HG02571 (cell line): ENCODE measurements around the gene ARHGAP31.

Experiments
- ATAC-seq: cut with Tn5 transposase; IDR thresholded peaks from one replicate; pipeline ENCODE4 v1.9.1; 2021; ENCODE audit warnings: mild to moderate bottlenecking, moderate library complexity; ENCODE audit not compliant: unreplicated experiment

ARHGAP31 gene

DNA sequence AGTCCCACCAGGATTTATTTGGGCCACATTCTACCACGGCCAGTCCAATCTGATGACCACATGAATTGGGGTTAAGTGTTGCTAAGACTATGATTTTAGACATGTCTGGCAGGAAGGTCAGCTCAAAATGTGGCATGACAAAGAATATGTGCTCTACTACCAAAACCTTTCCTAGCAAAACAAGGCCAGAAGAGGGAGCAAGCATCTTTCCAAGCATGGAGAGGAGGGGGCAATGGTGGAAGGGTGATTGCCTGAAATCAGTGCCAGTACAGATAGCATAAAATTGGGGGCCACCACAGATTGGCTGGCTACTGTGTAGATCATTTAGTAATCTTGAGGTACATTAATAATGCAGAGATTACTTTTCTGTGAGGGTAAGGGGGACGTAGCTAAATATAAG is 126.0 kb downstream of the ARHGAP31 start:
- no peak for ATAC-seq

DNA sequence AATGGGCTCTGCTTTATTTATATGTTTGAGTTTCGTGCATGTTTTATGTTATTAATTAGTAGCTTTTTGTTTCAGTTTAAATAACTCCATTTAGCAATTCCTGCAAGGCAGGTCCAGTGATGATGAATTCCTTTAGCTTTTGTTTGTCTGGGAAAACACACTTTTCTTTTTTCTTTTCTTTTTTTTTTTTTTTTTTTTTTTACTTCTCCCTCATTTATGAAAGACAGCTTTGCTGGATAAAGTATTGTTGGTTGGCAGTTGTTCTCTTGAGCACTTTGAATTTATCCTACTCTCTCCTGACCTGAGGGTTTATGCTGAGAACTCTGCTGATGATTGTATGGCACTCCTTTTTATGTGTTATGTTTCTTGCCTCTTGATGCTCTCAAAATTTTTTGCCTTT is 133.5 kb downstream of the ARHGAP31 start:
- no peak for ATAC-seq

DNA sequence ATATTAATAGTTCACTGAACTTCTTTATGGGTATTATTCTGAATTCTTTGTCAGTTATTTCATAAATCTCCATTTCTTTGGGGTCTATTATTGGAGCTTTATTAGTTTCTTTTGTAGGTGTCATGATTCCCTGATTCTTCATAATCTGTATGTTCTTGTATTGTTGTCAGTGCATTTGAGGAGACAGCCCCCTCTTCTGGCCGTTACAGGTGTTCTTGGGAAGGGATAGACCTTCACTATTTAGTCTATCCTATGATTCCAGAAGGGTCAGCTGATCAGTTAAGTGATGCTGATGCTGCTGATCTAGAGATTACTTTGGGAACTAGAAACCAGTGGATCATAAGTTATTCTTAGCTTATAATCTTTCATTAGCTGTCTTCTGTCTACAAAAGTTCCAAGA is 134.4 kb downstream of the ARHGAP31 start:
- no peak for ATAC-seq

DNA sequence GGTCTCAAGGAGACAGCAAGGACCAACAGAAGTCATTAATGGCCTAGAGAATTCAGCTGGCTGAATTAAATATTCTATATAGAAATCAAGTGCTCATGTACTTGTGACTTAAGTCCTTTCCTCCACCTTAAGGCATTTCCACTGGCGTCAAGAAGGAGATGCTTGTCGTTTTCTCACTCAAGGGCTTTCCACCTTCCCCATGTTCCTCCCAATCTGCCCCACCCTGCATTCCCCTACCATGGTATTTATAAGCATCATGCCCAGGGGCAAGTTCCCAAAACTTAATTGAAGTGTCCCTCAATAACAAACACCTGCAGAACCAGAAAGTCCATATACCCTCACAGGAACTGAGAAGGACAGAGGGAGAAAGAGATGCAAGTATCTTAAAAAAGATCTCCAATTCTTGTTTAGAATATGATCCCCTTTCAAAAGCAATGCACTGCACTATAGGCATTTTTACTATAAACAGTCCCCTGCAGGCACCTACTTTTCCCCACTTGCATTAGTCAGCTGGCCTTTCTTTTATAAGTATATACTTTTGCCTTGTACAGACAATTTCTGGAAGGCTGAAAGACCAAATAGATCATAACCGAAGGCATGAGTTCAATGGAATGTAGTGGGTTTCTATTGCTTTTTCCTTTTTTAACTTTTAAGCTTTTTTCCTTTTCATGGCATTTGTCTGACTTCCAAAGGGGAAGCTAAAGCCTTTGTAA is 139.6 kb downstream of the ARHGAP31 start:
- no peak for ATAC-seq

DNA sequence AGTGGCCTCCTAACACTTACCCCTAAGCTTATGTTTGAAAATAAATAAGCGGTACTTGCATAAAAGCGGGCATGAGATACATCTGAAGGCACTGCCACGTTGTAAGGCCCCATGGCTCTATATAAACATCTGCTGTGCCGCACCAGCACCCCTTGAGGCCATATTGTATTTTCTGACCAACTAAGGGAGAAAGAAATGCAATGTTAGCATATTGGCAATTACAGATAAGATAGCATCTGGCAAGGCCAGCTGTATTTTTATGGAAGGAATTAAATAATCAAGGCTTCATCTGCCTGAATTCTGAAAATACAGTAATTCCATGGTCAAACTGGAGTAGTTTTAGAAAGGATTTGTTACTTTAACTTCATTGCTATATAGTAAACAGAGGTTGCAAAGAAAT is 140.5 kb downstream of the ARHGAP31 start:
- no peak for ATAC-seq

DNA sequence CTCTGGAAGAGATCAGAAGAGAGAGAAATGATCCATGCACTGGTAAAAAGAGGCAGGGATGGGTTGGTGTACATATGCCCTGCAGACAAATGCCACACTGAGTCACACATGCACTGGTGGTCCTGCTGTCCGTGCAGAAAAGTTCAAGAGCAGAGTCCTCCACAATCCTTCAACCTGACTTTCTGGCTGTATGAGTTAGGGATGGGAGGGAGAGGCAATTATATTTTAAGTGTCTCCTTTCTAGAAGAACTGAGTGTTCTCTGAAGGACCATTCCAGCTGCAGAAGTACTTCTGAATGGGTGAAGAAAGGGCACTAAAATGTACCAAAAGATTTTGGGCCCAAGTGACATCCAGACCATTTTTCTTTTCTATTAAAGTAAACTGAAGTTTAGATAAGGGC is 142.8 kb downstream of the ARHGAP31 start:
- ATAC-seq, result no peak

DNA sequence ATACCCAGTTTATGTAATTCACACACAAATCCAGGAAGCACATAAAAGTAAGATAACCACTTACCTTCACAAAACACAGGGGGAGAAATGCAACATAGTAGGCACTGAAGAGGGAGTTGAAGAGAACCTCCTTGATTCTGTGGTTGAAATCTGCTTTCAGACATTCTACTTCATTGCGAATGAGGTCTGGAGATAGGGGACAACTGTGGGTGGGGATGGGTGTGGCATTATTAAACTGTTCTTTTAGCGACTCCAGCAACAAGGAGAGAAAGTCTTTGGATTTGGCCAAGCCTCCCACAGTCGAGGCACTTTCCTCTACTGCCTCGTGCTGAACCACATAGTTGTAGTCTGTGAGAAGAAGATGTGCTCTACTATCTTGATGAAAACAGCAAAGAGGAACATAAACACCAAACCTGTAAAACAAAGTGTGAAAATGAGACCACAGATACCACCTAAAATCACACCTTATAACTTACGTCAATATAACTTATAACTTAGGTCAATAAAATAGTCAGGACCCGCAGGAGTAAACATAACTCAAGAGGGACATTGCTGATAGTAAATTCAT is 143.6 kb downstream of the ARHGAP31 start:
- no peak for ATAC-seq

DNA sequence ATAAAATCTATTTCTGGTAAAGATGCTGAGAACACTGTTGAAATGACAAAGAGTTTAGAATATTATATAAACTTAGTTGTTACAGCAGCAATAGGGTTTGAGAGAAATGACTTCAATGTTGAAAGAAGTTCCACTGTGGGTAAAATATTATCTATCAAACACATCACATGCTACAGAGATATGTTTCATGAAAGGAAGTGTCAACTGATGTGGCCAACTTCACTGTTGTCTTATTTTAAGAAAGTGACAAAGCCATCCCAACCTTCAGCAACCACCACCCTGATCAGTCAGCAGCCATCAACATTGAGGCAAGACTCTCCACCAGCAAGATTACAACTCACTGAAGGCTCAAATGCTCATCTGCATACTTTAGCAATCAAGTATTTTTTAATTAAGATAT is 149.0 kb downstream of the ARHGAP31 start:
- ATAC-seq, result no peak

DNA sequence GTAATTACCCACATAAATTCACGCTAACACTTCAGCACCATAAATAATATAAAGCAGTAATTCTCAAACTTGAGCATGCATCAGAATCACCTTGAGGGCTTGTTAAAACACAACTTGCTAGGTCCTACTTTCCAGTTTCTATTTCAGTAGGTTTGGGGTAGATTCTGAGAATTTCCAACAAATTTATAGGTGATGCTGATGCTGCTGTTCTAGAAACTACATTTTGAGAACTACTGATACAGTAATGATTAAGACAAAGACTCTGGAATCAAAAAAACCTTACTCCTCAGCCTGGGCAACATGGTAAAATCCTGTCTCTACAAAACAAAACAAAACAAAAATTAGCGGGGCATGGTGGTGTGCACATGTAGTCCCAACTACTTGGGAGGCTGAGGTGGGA is 150.4 kb downstream of the ARHGAP31 start:
- ATAC-seq, result no peak

DNA sequence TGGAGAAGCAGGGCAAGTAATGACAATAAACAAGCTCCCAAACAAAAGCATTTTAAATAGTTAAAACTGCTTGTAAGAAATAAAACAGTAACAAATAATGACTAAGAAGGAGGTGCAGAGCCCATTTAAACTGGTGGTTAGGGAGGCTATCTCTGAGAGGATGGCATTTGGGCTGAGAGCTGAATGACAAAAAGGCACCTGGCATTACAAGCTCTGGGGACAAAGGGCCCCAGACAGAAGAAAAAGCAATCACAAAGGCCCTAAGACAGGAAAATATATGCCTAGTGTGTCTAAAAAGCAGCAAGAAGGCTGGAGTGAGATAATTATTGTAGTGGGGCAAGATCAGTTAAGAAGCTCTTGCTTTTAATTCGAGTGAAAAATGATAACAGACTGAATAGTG is 159.6 kb downstream of the ARHGAP31 start:
- no peak for ATAC-seq

DNA sequence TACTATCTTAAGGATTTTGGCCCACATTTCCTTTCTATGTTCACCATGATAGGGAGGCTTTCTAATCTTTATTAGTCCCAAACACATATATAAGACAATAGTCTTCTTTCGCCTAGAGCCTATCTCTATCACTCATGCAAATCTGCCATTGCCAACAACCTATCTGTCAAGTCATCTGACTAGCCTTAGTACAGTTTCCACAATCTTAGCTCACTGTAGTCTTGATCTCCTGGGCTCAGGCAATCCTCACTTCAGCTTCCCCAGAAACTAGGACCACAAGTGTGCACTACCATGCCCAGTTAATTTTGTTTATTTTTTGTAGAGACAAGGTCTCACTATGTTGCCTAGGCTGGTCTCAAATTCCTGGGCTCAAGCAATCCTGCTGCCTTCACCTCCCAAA is 162.3 kb downstream of the ARHGAP31 start:
- no peak for ATAC-seq

DNA sequence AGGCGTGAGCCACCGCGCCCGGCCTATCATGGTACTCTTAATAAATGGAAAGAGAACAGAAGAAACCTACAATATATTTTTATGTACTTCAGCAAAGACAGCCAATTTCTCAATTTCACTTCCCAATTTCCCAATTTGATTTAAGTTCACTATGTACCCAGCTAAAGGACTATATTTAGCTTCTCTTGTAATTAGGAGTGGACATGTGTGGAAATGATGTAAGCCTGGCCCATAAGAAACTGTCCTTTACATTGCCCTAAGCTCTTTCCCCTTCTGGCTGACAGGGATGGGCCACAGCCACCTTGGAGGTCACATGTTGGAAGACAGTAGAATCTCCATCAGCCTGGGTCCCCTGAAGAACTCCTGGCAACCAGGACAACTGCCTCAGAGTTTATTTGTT is 163.1 kb downstream of the ARHGAP31 start:
- ATAC-seq, result no peak

DNA sequence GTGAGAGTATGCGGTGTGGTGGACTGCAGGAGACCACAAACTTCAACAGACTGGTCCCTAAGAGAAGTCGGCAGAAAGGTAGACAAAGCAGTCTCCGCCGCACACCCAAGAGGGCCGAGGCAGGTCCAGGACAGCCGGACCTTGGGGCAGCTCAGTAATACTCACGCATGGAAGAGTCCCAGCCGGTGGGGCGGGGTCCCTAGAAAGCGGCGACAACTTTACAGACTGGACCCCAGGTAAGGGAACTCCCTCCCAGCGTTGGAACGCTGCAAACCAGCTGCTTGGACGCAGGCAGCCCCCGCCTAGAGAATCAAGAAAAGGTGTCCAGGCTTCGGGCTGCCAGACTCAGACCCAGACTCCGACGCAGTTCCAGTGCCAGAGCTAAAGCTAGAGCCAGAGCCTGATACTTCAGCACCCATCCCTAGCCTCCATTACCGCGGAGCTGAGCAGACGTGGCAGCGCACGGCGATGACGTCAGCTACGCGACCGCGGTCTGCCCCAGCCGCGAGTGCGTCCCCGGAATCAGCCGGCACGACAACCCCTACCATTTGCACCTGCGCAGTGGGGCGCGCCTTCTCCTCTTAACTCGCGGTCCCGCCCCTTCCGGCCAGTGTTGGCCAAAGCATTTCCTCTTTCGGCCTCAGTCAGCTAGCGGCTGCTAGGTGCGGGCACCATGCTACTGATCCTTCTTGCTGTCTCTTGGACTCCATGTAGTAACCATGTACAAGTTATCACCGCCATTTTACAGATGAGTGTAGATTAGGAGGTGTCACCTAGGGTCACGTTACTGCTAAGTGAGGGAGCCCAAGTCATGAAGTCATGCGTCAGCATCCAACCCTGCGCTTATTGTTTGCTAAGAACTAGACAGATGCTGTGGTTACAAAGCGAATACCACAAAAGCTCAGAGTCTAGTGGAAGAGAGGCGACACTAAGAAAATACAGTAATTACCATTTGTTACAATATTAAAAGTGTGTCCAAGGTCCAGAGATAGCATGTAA is 169.3 kb downstream of the ARHGAP31 start, which contains the start of gene TMEM39A:
TSS of gene TMEM39A (minus strand) at position 445 of the 999 bp plus-strand sequence. CDS start 1,541 bp downstream, outside the sequence.
- peak; percentile 84 for ATAC-seq

DNA sequence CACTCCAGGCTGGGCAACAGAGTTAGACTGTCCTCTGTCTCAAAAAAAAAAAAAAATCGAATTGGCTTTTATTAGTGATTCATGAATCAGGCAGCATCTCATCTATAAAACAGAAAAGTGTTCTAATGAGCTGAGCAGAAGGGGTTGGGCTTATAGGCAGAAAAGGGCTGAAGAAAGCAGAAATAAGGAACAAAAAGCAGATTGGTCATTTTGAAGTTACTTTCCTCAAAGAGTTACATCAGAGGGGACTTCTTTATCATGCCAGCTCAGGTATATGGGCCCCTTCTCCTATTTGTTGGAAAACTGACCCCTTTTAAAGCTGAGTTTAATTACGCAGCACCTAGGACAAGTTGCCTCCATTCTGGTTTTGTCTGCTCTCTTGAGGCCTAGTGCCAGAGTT is 173.9 kb downstream of the ARHGAP31 start:
- ATAC-seq, result no peak

DNA sequence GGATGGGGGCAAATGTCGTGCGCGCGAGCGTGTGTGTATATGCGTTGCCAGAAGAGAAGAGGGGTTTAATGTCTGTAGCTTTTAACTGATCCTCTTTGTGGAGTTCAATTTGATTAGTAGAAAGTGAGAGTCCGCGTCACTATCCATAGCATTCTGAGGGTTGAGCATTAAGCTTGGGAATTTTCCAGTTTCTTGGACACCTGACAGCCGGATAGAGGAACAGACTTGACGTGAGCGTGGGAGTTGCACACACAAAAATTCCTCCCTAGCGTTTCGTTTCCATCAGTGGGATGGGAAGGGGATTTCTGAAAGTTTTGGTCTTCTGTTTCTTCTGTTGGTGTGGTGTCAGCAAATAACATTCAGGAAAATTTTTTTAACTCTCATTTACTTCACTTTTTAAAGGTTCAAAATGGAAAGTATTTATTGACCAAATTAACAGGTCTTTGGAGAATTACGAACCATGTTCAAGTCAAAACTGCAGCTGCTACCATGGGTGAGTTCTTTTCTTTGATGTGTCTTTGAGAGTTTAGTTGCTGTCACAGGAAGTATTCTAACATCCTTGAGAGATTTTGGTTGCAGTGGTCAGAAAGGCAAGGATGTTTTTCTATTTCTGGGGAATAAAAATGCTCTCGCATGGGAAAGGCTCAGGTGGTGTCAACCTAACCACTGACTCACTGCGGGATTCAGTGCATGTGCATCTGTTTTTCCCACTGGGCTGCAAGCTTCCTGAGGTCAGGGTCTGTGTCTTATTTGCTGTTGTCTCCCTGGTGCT is 175.4 kb downstream of the ARHGAP31 start:
- ATAC-seq, result no peak
